HG03558 (cell line): ENCODE results near the gene RAVER2.

Experiments used
- ATAC-seq: cut with Tn5 transposase; IDR thresholded peaks from one replicate; pipeline ENCODE4 v1.9.1; 2021; ENCODE audit warnings: moderate number of reproducible peaks; ENCODE audit not compliant: unreplicated experiment; ENCODE audit errors: extremely low read depth

The RAVER2 gene

DNA sequence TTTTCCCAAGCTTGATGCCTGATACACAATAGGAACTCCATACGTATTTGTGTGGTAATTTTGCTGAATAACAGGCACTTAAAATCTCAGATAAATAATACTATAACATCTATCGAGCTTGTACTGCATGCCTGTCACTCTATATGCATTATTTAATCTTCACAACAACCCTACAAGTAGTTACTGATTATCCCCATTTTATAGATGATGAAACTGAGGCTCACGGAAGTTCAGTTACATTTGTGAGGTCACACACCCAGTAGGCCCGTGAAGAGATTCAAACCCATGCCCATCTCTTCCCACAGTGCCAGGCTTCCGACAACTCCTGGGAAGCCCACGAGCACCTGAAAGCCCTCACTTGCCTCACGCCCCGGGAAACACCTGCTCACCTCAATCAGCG, 98.8 kb downstream of the RAVER2 start:
- no peak for ATAC-seq

DNA sequence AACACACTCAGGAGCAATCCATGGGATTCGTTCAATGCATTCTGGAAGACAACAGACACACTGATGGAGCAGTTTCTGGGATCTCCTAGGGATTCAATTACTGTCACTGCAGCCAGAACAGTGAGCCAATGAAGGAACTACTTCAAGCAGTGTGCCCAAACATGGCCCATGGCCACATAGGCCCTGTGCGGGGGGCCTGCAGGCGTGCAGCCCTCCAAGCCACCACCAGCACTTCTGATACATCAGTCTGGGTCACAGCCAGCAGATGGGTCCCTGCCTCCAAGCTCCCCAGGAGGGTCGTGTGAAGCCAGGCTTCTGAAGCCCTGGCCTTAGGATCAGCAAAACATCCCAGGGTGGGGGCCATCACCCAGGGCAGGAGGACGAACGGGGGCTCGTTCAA, 99.3 kb downstream of the RAVER2 start:
- no peak for ATAC-seq

DNA sequence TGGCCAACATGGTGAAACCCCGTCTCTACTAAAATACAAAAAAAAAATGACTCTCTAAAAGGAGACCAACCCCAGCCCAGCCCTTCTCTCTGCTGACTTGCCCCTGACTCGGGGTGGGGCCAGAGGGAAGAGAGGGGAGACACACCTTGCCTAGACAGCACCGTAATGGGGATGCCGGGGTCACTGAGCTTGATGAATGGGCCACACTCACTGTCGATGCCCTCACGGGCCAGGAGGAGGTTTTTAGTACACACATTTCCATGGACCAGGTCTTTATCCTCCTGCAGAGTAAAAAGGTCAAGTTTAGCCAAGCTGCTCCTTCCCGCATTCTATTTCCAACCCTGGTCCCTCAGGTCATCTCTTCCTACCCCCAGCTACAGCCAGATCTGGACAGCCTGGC, 99.7 kb downstream of the RAVER2 start:
- ATAC-seq, result no peak

DNA sequence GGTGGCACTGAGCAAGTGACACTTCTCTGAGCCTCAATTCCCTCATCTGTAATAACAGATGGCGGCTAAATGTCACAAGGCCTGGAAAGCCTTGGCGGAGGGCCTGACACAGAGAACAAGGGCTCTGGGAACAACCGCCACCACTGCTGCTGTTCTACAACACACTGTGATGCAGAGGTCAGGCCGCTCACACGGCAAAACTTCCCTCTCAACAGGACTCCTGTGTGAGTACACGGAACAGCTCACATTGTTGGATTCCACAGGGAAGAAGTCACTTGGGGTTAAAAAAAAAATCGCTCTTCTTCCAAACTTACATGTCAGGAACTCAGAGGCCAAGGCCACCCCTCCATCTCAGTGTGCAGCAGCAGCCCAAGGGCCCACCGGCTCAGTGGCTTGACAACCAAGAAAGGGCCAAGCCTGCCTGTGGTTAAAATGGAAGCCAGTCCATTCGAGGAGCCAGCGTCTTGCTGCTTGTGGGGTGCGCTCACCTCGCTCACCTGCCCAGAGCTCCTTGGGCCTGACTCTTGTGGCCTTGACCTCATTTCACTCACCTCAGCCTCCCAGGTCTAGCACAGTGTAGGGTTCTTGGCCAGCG, 101.1 kb downstream of the RAVER2 start:
- ATAC-seq, result no peak

DNA sequence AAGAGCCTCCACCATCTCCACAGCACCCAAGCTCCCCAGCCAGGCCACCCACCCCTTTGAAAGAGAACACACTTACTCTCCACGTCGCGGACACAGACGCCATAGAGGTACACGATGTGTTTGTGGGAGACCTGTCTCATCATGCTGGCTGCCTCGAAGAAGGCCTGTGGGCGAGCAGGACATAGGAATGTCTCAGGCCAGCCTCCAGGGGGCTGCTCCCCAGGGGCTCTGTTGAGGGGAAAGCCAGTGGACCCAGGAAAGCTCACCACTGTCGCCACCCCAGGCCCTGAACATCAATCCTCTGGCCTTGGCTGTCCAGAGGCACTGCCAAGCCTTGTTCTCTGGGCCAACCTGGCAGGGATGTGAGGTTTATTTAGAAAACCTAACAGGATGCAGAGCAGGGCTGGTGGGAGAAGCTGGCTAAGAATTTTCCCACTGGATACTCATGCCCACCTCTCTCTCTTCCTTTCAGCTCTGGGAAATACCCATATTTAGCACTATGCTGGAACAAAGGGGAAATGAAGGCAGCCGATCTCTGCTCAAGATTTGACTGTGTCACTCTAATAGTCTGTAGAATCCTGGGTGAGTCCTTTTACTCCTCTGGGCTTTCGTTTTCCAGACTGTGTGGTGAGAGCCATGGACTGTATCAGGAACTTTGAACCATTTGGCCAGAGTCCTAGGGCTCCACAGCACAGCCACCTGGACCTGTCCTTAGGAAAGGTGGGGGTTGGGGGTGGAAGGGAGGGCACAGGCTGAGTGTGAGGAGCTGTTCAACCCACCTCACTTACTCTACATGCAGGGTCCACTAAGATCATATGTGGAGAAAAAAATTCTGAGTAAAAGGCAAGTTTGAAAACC, 101.9 kb downstream of the RAVER2 start:
- no peak for ATAC-seq

DNA sequence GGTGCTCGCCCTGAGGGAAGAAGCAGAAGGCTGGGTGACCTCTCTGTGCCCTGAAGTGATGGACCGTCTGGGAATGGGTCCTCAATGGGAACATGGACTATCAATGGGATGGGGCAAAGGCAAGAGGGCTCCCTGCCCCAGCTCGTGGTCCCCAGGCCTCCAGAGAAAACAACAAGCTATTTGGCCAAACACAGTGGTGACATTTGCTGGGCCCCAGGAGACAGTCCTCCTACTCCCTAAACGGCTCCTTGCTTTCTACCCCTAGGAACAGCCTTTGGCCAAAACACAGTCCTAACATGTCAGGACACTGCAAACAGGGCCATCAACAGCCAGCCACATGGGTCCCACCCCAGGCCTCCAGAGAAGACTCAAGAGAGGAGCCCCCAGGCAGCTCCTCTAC, 102.8 kb downstream of the RAVER2 start:
- ATAC-seq, result no peak

DNA sequence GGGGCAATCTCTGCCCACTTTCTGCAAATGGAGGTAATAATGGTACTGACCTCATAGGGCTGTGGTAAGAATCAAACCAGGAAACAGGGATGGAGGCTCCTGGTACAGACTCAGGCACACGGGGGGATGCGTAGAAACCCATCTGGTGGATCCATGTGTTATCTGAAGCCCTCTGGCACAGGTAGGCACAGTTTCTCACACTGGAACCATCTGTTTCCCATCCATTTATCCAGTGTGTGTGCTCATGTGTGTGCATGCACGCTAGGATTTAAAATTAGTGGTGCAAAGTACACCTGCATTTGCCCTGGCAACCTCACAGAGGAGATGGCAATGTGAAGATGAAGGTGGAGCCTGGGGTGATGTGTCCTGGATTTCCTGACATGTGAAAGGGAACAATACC, 103.3 kb downstream of the RAVER2 start:
- ATAC-seq, result no peak

DNA sequence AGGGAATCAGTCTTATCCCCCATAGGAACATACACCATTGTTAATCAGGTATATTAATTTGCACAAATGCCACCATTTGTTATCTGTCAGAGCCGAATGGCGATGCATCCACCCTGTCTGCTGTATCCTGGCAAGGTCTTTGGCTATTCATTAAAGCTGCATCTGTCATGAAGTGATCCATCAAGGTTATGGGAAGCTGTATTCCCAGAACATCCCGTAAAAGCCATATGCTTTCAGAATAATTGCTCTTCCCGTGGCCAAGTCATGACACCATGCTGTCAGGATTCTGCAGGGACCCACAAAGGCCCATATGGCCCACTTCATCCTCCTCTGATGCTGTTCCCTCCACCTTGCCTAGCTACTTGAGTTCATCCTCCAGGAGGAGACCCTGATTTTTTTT, 103.9 kb downstream of the RAVER2 start:
- ATAC-seq, result no peak

DNA sequence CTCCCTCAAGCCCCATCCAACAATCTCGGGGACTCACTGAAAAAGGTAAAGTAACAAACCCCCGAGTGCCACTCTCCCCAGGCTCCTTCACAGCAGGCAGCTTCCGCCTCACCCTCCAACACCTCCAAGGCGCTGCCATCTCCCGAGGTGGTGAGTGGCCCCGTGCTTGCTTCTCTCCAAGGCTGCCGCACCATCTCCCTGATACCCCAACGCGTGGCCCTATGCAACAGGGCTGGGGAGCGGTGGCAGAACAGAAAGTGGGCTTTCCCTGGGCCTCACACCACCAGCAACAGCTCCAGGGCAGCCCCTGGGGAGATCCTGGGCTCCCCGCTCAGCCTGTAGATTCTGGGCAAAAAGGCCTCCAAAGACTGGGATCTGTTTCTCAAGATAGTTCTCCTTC, 105.1 kb downstream of the RAVER2 start:
- no peak for ATAC-seq

DNA sequence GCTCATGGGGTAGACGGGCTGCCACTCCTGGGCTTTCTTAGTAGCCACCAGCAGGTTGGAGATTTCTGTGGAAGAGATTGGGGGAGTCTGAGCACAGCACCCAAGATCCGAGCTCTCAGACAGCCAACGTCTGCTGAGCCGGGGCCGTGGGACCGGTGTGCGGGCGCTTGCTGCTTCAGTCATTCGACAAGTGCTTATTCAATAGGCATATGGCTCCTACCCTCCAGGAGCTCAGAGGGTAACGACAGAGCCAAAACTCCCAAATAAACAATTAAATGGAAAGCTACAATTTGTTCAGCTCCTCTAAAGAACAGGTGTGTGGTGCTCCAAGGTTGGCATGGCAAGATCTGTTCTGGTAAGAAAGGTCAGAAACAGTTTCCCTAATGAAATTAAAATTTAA, 106.0 kb downstream of the RAVER2 start:
- no peak for ATAC-seq

DNA sequence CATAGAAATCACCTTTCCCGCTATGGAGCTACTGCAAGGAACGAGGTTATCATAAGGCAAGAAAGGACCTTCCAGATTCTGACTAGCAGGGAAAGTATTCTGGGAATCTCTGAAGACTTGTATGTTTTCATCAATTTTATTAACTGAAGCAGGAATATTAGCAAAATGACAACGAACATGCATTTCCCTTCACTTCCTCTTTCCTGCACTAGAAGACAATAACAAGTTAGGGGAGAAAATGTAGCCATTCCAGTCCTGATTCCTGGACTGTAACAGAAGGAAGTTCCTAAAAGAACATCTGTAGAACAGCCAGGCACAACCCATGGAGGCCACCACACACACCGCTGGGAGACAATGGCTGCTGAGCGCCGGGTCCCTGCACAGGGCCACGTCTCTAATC, 106.8 kb downstream of the RAVER2 start:
- no peak for ATAC-seq

DNA sequence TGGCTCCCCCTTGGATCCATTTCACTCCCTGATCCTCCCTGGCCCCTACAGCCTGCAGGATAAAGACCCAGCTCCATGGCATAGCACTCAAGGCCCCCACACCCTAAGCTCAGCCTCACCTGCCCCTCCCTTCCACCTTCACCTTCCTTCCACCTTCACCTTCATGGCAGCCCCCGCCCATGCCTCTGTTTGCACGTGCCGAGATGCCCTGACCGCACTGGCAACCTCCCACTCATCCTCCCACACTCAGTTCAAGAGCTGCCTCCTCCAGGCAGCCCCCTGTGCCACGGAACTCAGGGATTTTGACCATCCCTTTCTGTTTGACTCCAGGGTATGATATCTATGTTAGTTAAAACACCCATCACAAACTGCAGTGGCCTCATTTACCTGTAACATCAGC, 109.8 kb downstream of the RAVER2 start:
- ATAC-seq, result no peak

DNA sequence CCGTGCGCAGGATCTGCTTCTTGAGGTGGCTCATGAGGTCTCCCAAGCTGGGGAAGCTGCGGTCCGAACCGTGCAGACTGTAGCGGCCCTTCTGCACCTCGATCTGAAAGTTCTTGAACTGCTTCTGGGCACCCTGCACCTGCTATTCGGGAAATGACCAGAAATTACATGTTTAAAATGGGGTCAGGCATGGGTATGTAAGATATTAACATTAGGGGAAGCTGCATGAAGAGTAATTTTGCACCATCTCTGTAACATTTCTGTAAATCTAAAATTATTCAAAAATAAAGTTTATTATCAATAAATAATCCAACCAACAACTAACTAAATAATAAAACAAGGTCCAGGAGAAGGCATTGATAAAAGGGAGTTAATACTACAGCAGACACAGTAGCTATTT, 110.7 kb downstream of the RAVER2 start:
- ATAC-seq, result no peak

DNA sequence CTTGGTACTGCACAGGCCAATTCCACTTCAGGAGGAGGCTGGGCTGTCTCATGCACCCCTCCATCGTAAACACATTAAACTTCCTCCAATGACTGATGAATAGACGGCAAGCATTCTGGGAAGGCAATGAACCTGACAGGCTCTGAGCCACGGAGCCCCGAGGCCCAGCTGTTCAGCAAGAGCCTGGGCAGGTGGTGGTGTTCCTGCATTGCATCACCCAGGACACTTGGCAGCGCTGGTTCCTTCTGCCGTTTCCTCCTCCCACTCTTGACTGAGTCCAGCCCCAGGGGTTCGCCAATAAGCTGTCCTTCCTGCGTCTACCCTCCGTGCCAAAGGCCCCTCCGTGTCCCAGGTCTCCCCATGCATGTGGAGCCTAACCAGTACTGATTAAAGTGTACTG, 111.7 kb downstream of the RAVER2 start:
- ATAC-seq, result no peak

DNA sequence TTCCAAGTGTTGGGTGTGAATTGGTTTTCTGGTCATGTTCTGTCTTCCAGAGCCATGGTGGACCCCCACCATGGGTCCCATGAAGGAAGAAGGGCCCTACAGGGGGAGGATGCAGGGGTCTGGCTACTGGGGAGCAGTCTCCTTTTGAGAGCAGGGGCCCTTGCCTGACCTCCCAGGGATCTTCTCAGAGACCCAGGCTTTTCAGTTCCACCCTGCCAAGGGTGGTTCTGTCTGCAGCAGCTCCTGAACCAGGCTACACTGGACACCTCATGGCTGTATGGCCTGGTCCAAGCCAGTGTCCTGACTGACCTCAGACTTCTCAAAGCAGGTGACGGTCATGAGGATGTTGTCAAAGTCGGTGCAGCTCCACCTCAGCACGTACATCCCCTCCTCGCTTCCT, 112.5 kb downstream of the RAVER2 start:
- no peak for ATAC-seq

DNA sequence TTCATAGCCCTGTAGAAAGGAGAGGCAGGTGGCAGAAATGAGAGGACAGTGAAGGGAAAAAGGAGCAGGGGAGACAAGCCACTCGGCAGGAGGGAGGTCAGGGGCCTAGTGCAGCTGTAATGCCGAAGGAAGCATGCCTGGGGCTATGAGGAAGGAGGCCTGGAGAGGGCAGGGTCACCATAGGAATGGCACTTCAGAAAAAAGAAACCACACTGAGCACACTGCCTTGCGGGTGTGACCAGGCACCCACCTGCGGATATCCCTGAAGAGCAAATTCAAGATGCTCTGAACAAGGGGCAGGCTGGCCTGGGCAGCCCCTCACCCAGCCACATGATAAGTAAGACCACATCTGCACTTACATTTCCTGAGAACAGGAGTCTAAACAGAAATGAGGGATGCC, 116.7 kb downstream of the RAVER2 start:
- ATAC-seq, result no peak

DNA sequence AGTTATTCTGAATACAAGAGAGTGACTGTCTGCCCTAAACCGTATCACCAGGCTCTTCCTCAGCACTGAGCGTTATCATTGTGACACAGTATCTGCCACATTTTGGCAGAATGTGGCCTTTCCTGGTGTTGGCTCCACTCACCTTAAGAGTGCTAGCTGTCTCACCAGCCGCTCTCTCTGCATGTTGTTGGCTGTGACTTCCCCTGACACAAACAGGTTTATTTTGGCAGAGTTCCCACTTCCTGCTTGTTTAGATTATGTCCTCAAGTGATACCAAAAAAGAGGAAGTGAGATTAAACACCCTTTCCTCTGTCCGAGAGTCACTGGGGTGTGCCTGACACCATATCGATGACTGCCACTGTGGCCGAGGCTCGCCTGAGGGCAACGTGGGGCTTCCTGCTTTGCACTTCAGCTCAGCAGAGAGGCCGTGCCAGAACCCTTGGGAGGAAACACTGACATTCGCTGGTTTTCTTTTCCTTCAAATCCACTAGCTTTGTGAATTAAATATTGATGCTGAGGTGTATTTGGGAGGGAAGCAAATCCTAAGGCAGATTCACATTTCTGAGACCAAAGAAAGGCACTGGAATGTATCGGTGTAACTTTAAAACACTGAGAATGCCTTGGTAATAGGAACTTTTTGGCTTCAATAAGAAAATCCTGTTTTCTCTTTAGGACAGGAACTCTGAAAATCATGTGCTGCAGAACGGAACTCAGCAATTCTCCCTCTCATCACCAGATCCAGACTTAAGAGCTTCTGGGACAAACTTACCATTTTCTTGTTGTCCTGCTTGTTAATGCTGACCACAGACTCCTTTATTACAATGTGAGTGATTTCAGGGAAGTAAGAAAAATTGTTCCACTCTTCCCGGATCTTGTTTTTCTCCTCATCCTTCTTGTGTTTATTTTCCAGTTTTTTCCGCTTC, 119.4 kb downstream of the RAVER2 start:
- peak; percentile 100 for ATAC-seq

DNA sequence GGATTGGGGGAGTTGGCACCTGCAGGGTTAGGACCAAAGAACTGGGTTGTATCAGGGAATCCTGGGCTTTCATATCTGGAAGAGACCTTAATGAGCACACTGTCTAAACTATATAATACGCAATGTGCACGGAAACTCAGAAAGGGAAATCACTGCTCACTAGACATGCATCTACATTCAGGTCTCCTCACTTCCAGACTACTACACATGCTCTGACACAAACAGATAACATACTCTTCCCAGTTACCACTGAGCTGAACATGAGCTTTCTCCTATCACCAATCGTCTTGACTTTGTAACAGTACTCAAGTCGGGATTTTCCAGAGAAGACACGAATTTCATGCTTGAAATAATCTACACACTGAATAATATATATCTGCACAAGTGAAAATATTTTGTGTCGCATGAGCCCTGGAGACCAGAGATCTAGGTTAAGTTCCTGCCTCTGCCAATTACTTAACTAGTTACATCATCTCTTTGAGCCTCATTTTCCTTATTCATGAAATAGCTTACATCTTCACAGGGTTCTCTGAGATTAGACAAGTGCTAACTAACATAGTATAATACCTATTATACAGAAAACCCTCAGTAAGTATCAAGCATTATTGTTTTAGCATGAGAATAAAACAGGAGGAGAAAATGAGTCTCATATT, 120.4 kb downstream of the RAVER2 start:
- no peak for ATAC-seq

DNA sequence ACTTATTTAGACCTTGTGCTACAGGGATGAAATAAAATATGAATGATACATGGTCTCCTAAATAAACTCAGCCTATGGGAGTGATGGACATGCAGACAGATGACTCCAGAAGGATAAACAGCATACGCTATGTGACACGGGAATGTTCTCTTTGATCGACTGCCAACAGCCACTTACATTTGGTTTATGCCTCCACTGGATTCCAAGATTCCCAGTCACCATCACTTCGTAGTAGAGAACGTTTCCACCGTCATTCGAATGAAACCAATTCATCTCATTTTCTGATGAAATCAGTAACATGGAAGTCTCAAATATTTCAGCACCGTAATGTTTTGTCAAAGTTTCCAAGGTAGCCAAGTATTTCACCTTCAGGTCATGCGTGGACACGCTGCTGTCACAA, 121.8 kb downstream of the RAVER2 start:
- no peak for ATAC-seq

DNA sequence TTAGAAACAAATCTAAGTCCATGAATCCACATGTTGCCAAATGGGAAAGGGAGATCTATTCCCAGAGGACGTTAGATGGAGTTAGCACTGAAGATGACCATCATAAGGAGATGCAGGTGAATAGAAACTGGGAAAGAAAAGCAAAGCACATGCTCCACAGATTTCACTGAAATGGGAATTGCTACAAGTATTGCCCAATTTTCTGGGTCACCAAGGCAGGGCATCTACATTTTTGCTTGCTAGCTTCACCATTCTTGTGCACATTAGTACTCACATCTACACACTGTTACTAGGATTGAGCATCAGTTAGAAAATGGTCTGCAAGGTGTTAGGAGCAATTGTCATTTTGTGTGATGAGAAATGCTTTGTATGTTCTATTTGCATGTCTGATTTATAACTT, 122.4 kb downstream of the RAVER2 start:
- no peak for ATAC-seq

DNA sequence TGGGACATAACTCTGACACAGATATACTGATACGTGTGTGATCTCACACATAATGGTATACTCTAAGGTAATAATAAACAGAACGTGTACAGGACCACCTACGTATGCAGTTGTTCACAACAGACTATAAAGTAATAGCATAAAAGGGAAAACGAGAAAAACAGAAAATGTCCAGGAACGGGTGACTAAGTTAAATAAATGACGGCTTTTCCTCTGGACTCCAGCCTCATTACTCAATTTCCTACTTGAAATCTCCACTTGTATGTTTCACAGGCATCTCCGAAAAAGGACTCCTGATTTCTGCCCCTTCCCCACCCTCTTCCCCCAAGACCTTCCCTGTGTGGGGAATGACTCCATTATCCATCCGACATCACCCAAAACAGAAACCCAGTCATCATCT, 126.4 kb downstream of the RAVER2 start:
- no peak for ATAC-seq
